T-helper 2 cell treated with Interferon-gamma antibody and Interleukin-4, amounts not matched to agents 5 μg/mL and 100 μg/mL, for 36 hours (primary cell): ENCODE measurements around the gene NETO2.

Source experiments
- DNase-seq: peaks from one replicate; pipeline ENCODE4 v3.0.0; 2021; ENCODE audit warnings: low spot score
- H3K27ac Mint-ChIP-seq: one replicate; pipeline ENCODE4 v1.8.0; 2021; ENCODE audit warnings: mild to moderate bottlenecking, mixed read lengths
- H3K27me3 Mint-ChIP-seq: one replicate; pipeline ENCODE4 v1.8.0; 2021; ENCODE audit warnings: low read depth, mixed read lengths
- H3K36me3 Mint-ChIP-seq: one replicate; pipeline ENCODE4 v1.8.0; 2021; ENCODE audit warnings: low read depth, mixed read lengths
- H3K4me1 Mint-ChIP-seq: one replicate; pipeline ENCODE4 v1.8.0; 2021; ENCODE audit warnings: low read depth, mixed read lengths
- H3K4me3 Mint-ChIP-seq: one replicate; pipeline ENCODE4 v1.8.0; 2022; ENCODE audit warnings: mild to moderate bottlenecking, moderate library complexity, mixed read lengths
- H3K9me3 Mint-ChIP-seq: one replicate; pipeline ENCODE4 v1.8.0; 2021; ENCODE audit warnings: mixed read lengths

Gene NETO2

DNA sequence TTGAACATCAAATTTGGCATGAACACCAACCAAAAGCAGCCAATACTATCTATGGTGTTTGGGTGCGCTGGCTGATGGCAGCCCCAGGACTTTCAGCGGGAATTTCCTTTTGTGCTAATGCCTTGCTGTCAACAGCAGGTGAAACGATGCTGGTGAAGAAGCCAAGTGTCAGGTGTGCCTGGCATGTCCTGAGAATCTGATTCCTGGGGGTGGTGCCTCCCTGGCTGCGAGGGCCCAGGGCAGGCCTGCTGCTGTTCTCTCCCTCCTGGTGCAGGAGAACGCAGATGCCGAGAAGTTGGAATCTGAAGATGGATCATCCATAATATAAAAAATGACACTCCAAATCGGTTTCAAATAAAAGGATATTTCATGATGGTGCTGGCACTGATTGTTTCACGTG, 108.3 kb downstream of the NETO2 start:
- H3K4me3 Mint-ChIP-seq: no peak overlapping the region
- peaks cover 3% of the 10 kb centered on the region for H3K4me1 Mint-ChIP-seq
- DNase-seq: no peak
- H3K36me3 Mint-ChIP-seq: no peaks in the 10 kb centered on the region
- no peak overlapping the region for H3K27ac Mint-ChIP-seq
- peaks cover 22% of the 10 kb centered on the region for H3K27me3 Mint-ChIP-seq
- H3K9me3 Mint-ChIP-seq: no peaks in the 10 kb centered on the region

DNA sequence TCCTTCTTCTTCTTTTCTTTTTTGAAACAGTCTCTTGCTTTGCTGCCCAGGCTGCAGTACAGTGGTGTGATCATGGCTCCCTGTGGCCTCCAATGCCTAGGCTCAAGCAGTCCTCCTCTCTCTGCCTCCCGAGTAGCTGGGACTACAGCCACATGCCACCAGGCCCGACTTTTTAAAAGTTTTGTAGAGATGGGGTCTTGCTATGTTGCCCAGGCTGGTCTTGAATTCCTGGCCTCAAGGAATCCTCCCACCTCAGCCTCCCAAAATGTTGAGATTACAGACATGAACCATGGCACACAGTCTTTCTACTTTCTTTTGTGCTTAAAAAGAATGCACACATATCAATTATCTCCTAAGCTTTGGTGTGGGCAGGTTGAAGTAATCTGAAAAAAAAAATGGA, 109.3 kb downstream of the NETO2 start:
- DNase-seq: no peak
- Mint-ChIP-seq H3K27ac (no peak overlapping the region), H3K27me3 (peaks cover 15% of the 10 kb centered on the region), H3K4me3 (no peak overlapping the region), H3K36me3 (no peaks in the 10 kb centered on the region), H3K4me1 (peaks cover 3% of the 10 kb centered on the region), H3K9me3 (no peaks in the 10 kb centered on the region)

DNA sequence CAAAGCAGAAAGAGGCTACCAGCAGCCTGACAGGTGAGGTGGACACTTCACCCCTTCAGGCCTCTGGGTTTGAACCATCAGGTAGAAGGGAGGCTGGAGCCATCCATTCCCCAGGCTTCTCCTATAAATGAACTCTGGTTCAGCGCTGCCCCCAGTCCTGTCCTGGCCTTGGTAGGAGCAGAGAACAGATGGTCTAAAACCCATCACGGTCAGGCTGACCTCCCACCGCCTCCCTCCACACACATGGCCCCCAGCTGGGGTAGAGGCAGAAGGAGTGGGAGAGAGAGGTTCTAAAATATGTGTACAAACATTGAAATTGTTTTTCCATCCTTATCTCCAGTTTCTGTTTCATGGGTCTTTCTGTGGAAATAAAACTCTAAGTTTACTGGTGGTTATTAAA, 110.6 kb downstream of the NETO2 start:
- Mint-ChIP-seq H3K27ac (no peak overlapping the region), H3K9me3 (no peaks in the 10 kb centered on the region), H3K4me3 (no peak overlapping the region), H3K36me3 (no peaks in the 10 kb centered on the region), H3K4me1 (peaks cover 2% of the 10 kb centered on the region), H3K27me3 (peaks cover 11% of the 10 kb centered on the region)
- DNase-seq: no peak

DNA sequence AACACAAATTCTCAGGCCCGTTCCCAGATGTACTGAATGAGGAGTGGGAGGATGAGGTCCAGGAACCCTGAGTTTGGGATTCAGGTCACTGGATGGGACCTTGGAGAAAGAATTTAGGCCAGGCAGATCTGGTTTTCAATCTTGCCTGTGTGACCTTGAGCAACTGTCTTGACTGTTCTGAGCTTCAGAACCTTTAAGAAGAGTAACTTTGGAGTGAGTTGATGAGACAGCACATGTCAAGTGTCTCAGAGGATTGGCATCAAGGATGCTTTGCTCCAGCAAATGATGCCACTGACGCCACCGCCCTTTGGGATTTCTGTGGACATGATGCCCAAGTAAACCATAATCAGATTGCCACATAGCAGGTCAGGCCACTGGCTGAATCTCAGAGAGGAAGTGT, 114.0 kb downstream of the NETO2 start:
- no peak for DNase-seq
- Mint-ChIP-seq H3K27ac (no peak overlapping the region), H3K4me3 (no peak overlapping the region), H3K27me3 (no peaks in the 10 kb centered on the region), H3K9me3 (no peaks in the 10 kb centered on the region), H3K4me1 (no peaks in the 10 kb centered on the region), H3K36me3 (no peaks in the 10 kb centered on the region)

DNA sequence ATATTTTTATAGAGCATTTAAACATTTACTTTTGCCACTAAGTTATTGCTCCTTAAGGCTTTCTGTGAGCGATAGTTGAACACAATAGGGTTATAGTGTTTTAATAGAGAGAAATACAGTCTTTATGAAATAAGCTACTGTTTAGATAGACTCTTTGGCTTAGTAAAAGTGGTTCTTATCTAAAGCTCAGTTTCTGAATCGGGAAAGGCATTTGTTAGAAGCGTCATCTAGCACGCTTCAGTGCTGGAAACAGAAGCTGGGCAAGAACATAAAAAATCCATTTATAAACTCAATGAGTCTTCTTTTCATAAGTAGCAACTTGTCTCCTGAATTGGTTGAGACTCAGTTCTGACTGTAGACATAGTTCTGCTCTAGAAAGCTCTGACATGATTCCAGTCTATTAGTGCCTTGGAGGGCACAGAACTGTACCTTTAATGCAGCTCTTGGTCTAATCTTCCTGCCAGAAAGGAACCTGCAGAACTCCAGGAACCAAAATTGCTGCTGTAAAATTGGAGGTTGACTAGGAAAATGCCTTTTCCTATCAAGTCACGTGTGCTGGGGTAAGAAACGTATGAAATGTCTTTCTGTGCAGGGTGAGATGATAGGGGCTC, 114.9 kb downstream of the NETO2 start:
- no peak overlapping the region for H3K4me3 Mint-ChIP-seq
- H3K36me3 Mint-ChIP-seq: no peaks in the 10 kb centered on the region
- H3K9me3 Mint-ChIP-seq: no peaks in the 10 kb centered on the region
- no peaks in the 10 kb centered on the region for H3K4me1 Mint-ChIP-seq
- no peak for DNase-seq
- H3K27me3 Mint-ChIP-seq: no peaks in the 10 kb centered on the region
- H3K27ac Mint-ChIP-seq: no peak overlapping the region
